Stimulated activated CD8-positive, alpha-beta memory T cell treated with anti-CD3 and anti-CD28 coated beads, Interleukin-7, amount 100 ng/mL, for 48 hours (primary cell): ENCODE results near the gene CYB561D2.

Experiments
- DNase-seq, 2 donors: peaks; one replicate each; pipeline ENCODE4 v3.0.0-alpha.2; 2020; ENCODE audit warnings: low read depth in 1 of 2; ENCODE audit errors: extremely low read depth in 1 of 2

Gene CYB561D2

DNA sequence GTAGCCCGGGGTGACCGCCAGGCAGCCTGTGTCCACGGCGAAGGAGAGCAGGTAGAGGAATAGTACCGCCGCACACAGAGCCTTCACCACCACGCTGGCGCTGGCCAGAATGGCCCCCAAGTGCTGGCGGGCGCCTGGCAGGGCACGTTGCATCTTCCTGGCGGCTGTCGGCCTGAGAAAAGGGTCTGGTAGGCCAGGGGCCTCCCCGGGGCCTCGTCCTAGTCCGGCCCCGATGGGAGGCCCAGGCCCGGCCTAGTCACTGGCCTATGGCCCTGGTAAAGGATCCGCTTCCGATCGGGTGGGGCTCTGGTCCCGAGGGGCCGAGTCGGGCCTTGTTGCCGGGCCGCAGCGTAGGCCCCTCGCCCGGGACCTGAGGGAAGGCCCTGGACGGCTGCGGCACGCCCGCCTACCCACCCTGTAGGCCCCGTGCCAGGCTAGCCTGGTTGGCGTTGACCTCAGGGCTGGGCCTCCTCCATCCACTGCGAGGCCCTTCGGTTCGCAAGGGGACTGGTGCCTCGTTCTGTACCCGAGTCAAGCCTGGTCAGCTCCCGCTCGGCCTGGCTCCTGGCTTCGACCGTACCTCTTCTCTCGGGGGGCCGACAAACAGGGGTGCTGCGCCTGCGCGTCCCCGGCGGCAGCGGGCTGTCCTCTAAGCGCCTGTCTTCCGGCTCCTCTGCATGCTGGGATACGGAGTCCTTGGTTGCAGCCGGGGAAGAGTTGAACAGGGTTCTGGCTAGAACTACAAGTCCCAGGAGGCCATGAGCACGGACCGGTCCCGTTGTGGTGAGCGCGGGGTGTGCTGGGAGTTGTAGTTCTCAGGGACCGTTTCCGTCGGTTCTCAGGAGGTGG lies 8.5 kb downstream of the CYB561D2 start, which contains the start of gene TMEM115:
Gene TMEM115 (minus strand): TSS at position 611 of the 849 bp plus-strand sequence. CDS start 458 bp downstream, at position 153.
- peak; percentile 86 to 96 for DNase-seq

DNA sequence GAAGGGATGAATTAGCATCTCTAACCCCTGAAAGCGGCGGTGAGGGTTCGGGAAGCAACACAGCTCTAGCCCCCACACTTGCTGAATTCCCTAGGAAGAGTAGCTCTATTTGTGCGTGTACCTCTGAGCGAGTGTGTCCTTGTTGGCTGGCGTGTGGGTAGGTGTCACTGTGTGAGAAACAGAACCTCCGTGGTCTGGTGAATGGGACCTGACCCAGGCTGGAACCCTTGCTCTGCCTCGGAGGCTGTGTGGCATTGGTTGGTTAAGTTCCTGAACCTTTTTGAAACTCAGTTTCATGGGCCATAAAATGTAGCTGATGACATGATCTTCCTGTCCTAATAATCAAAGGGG lies 9.1 kb downstream of the CYB561D2 start:
- DNase-seq: no peak

DNA sequence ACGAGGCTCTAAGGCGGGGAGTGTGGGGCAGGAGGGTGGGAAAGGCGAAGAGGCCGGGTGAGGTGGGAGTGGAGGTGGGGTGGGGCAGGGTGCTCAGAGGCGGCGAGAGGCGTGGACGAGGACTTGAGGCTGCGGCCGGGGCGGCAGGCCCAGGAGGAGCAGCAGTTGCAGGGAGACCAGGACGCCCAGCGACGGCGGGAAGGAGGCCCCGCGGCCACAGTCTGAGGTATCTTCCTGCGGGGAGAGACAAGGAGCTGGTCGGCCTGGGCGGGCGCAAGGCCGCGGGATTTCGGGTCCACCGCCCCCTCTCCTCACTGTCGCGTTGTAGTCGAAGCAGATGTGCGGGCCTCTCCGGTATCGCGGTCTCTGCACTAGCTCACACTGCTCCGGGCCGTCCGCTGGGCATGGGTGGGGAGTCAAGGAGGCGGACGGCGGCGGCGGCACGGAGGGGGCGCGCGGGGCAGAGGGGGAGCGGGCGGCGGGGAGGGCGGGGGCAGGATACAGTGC lies 14.0 kb downstream of the CYB561D2 start:
- DNase-seq: no peak

DNA sequence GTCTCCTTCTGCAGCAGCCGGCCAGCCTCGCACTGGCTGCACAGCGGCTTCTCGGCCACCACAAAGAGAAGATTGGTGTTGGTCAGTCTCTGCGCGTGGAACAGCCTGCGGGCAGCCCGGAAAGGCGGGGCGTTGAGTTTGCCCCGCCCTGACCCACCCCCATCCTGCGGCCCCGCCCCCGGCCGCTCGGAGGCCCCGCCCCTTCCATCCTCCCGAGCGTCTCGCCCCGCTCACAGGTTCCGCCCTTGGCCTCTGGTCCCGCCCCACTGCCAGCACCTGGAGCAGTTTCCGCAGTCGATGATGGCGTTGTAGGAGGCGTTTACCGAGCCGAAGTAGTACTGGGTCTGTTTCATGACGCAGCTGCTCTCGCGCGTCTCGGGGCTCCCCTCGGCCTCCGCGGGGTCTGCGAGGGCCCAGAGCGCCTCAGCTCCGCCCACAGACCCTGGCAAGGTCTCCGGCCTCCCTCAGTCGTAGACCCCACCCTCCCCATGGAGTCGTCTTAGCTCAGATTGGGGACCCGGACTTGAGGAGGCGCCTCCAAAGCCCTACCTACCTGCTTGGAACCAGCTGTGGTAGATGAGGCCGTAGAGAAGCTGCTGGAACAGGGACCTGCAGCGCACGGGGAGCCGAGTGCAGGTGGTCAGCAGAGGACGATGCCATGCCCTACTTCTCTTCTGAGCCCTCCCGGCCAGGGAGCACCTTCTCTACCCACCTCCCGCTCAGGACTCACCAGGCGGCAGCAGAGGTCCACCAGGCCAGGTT lies 14.6 kb downstream of the CYB561D2 start:
- peak; percentile 80 to 91 for DNase-seq

DNA sequence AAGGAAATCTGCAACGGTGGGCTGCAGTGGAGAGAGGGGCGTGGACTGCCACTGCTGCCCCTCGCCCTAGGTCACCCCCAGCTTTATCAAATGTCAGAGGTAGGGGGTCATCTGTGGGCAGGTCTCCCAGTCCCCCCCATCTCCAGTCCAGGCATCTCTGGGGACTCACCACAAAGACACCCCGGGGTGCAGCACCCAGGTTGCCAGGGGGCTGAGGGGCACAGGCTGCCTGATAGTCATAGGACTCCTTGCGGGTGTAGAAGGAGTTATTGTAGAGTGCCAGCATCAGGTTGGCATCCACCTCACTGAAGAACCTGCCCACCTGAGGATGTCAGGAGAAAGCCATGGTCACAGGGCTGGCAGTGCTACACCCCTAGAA lies 15.2 kb downstream of the CYB561D2 start:
- no peak for DNase-seq

DNA sequence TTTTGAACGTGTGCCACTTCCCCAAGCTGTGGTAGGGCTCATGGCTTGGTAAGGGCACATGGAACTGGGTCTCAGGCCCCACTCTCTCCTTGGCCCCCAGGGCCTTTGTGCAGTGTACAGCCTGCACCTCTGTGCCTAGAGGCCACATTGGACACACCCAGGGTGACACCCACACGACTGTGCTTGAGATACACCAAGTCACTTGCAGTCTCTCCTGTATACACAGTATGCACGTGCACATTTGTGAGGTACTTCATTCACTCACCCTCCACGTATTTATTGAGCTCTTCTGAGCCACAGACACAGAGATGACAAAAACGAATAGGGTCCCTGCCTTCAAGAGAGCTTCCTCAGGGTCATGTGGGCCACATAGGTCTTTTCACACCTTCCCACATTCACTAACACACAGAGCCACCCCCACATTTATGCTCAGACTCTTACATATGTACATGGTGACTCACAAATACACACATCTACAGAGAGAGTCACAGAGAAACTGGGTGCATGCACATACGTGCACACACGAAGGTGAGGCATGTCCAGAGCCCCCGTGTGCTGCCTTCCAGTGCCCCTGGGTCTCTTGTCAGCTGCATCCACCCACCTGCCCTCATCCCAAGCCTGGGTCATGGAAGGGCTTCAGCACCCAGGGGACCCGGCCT lies 18.5 kb downstream of the CYB561D2 start:
- no peak for DNase-seq

DNA sequence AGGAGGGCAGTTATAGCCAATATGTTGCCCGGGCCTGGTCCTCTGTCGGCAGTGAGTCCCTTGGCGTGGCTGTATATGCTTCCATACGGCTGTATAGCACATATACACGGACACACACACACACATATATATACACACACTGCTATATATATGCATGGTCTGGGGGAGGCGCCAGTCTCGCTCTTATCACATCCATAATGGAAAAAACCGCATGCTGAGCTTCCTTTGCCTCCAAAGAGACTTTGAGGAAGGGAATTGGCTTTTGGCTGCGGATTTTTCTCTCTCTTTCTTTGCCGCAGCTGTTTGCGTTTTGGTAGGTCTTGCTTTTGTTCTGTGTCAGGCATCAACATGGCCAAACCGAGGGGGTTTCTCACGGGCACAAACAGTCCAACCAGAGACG lies 19.9 kb downstream of the CYB561D2 start:
- DNase-seq: no peak

DNA sequence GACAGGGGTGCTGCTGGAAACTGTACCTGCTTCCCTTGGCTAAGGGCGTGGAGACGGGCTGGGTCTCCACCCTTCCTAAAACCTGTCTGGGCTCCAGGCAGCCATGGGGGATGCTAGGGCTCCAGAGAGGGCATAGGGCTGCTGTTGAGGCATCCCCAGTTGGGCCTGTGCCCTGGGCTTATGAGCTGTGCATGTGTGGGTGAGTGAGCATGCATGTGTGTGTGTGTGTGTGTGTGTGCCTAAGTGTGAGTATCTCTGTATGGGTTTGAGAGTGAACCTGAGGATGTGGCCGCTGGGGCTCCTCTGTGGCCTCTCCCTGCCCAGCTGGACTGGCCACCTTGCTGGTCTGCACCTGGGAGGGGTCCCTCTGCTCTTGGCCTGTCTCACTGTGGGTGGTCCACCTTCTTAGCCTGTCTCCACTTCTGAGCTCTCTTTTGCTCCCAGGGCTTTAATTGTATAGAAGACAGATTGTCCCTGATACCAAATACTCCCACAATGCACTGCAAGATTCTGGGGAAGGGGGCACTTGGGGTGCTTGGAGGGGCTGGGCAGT lies 20.5 kb downstream of the CYB561D2 start:
- DNase-seq: no peak

DNA sequence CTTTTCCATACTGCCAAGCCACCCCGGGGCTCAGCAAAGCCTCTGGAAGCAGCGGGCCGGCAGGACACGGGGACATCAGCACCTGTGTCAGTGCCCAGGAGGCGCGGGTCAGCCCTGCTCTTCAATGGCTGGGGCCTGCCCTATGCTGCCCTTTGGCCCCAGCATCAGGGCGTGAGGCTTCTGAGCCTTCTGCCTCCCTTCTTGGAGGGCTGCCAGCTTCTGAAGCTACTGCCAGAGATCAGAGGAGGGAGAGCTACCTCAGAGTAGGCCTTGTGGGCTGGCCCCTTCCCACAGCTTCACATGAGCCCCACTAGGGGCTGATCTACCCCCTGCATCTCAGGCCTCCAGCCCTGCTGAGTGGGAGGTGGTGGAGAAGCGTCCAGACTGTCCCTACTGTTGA lies 21.7 kb downstream of the CYB561D2 start:
- DNase-seq: no peak

DNA sequence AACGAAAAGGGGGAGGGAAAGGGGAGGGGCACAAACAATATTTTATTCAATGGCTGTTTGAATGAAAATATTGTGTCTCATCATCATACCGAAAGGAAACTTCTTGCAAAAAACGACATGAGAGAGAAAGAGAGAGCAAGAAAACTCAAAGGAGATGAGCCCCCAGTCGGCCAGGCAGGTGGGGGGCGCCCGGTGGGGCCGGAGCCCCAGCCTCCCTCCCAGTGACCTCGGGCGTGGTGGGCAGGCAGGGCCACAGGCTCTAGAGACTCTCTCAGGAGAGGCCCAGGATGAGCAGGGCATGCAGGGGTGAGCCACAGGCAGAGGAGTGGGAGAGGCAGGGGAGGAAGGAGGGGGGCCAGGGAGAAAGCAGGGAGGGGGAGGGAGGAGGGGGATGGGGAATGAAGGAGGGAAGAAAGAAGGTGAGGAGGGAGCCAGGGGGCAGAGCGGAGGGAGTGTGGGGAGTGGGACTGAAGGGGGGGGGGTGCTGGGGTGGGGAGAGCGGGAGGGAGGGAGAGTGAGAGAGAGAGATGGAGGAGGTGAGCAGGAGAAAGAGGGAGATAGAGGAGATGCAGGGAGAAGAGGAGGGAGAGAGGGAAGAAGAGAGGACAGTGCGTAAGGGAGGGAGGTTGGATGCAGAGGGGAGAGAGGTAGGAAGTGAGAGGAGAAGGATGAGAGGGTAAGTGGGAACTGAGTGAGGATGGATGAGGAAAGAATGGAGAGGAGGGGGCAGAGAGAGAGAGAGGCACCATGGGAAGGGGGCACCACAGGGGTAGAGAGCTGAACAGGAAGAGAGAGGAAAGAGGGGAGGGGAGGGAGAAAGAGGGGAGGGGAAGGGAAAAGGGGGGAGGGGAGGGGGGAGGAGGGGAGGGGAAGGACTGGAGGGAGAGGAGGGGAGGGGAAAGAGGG lies 22.7 kb downstream of the CYB561D2 start:
- no peak for DNase-seq

DNA sequence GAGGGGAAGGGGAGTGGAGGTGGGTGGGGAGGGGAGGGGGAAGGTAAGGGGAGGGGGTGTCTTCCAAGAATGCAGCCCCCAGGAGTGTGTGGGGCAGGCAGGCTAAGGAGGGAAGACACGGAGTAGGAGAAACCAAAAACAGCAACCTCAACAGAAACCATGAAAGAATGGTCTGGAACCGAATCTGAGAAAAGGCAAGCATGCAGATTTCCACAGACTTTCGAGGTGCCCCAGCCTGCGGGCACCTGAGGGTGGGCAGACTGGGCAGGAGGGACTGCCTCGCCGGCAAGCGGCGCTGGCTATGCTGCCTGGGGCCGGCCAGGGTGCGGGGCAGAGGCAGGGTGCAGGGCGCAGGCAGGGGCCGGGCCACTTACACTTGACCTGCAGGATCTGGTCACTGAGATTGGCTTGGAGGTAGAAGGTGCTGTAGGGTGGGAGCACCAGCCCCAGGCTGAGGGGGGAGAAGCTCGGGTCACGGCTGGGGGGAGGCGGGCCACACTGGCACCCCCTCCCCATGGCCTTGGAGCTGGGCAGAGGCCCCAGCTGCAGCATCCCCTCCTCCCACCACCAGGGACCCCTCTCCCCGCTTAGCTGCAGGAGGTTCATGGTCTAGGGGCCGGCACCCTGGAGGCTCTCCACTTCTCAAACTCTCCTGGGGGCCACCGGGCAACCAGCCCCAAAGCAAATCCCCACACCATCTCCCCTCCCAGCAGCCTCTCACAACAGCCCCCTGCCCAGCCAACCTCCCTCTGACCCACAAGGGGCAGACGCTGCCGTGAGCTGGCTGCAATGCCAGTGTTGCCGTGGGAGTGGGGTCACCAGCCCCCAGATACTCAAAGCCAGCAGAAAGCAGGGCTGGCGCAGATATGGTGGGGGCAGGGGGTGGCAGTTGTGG lies 23.9 kb downstream of the CYB561D2 start:
- DNase-seq: no peak

DNA sequence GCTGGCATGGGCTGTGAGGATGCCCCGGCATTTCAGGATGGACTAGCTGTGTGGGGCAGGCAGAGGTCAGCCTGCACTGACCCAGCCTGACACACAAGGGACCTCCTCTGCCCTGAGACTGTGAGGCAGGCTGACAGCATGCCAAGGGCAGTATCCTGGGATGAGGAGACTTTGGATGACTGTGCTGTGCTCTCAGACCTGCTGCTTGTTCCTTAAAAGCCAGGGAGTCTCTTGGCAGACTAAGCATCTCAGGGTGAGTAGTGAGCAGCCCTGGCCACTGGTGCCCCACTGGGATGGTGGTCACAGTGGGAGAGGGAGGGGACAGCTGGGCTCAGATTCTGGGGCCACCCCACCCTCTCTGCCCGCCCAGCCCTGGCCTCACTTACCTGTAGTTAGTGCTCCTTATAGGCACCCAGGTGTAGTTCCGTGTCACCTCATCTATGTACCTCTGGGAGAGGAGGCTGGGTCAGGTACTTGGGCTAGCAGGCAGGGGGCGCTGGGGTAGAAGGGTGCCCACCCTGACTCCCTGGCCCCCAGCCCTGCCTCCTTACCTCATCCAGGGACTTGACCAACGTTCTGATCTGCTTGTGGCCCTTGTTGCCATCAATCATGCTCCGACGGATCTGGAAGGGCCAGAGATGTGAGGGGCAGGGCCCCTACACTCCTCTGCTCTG lies 24.7 kb downstream of the CYB561D2 start:
- DNase-seq: no peak

DNA sequence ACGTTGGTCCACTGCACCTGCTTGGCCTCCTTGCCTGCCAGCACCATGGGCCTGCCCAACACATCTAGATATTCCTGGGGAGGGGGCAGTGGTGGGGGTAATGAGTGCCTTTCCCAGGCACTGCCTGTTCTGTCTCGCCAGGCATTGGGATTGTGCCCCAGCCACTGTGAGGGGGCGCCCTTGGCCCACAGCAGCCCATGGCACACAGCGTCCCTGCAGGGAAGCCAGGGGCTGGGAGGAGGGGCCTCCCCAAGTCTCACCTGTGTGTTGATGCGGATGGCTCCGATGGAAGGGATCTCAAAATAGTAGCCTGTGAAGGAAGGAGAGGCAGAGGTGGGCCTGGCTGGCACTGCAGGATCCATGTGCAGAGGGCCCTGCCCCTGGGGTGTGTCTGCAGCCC lies 27.4 kb downstream of the CYB561D2 start:
- no peak for DNase-seq

DNA sequence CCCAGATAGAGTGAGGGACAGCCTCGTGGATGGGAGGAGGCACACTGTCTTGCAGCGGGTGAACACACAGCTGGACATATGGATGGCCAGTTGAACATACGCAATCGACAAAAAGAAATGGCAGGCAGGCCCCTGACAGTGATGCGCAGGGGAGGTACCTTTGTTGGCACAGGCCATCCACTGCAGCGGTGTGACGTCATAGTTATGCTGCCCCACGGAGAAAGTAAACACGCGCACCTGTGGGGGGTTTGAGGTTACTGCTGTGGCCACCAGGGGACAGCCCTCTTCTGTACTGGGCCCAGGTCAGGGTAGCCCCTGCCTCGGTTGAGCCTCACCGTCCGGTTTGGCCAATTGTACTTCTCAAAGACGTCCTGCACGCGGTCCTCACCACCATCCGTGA lies 28.1 kb downstream of the CYB561D2 start:
- DNase-seq: no peak

DNA sequence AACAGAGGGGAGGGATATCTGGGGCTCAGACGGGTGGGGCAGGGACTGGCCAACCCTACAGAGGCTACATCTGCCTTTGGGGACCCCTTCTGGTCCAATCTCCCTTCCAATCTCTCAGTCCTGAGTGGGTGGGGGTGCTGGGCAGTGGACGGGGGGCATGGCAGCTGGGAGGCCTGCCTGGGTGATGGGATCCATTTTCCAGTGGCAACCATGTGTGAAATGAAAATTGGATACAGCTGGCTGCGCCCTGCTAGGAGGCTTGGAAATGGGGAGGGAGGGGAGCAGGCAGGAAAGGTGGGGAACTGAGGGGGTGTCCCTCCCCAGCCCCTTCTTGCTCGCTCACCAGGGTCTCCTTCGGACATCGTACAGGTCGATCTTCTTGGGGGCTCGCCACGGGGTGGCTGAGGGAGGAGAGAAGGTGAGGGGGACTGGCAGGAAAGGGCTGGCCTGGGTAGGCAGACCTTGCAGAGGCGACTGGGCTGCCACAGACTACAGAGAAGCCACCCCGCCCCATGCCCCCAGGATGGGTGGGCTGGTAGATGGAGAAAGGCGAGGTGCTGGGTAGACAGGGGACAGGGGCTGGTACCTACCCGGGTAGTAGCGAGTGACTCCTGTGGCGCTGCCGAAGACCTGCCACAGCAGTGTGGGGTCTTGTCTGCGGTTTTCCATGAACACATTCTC lies 29.9 kb downstream of the CYB561D2 start:
- DNase-seq: no peak

DNA sequence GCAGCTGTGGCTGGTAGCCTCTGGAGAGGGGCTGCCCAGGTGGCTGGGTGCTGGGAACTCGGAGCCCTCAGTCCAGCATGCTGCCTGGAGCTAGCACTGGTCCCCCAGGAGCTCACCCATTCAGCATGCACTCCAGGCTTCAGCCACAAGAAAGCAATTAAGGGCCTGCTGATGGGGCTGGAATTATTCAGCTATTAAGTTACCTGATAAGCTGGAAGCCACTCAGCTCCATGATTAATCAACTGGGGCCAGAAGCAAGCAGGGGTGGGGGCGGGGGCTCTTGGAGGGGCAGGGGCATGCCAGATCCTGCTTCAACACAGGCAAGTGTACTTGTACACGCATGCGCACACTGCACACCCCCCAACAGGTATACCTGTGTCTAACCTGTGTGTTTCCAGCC lies 30.7 kb downstream of the CYB561D2 start:
- DNase-seq: no peak

DNA sequence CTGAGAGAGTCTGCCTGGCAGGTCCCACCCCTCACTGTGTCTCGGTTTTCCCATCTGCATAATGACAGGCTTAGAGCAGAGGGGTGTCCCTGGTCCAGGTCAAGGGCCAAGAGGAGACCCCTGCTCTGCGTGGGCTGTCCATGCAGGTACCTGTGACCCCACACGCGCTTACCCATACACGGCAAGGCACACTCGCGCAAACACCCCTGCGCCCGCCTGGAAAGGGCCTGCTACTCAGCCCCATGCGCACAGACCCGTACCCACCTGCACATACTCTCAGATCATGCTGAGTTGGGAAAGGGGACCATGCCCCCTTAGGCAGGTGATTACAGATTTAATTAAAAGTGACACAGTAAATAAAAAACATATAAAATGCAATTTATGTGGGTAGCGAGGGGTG lies 32.1 kb downstream of the CYB561D2 start:
- no peak for DNase-seq

DNA sequence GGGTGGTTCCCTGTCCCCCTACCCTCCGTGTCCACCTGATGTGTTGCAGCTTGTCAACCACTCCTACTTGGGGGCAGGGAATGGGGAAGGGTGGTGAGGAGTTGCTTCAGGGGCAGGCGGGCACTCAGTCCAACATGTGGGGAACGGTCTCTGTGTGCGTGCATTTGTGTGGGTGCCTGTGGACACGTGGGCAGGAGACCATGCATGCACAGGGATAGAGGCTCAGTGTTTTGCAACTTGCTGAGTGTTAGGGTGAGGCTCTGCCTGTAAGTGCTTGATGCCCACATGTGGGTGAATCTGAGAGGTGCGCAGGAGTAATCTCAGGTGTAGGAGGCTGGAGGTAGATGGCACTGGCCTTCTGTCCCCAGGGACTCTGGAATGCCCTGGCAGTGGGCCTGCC lies 33.1 kb downstream of the CYB561D2 start:
- DNase-seq: no peak
